Measurements from ENCODE around the gene EP400. TPM values are rescaled to one million over a fixed set of nuclear protein-coding genes. Genes with fewer than 3 reads are reported as not detected.
A peak's percentile ranks its signal among the peaks of the same experiment; 100 is the strongest.

The EP400 gene
- total RNA-seq, 4 donors from 2014 or later, result 12.6 to 28.0 (median 22.8) TPM

DNA sequence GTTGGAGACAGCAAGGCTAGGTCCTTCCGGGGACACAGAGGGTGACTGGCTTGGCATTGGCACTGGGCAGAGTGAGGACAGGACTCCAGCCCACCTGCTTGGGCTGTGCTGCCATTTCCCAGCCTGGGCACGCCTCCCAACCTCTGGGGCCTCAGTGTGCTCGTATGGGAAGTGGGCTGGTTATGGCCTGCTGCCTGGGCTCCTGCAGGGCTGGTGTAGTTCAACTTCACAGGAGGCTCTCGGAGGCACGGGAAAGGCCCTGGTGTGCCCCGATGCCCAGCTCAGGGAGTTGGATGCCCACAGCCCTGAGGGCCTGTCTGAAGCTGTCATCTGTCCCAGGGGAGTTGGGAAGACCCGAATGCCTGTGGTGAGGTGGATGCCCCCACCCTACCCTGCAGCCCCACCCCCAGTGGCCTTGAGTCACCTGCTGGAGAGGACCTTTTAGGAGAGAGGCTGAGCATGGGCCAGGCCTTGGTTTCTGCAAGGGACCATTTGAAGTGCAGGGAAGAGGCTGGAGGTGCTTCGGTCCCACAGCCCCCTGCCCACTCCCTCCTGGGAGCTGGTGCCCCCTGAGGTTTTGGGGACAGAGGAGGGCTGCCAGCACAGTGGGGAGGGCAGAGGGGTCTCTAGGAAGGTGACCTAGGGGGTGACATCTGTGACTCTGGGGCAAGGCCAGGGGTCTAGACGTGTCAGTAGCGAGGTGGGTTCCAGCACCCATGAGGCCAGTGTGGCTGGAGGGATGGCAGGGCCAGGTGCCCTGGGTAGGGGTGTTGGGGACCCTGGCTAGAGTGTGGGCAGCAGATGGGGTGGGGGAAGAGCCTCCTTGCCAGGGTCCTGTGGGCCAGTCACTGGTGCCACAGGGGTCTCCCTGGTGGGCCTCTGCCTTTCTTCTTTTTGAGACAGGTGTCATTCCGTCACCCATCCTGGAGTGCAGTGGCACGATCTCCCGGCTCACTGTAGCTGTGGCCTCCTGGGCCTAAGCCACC is 46.2 kb upstream of the EP400 start:
- H3K27ac ChIP-seq, result peak overlapping the region in 1 of 4 donors; percentile 43
- no peaks in the 10 kb centered on the region for H3K27me3 ChIP-seq
- H3K4me3 ChIP-seq, result no peak overlapping the region
- ATAC-seq, result no peak
- H3K9me3 ChIP-seq, result no peaks in the 10 kb centered on the region
- H3K4me1 ChIP-seq, result peaks cover 0 to 83% (median 40%) of the 10 kb centered on the region in 3 donors
- 93 to 100% methylated on average over 1 to 3 of the region's 13 CpGs for WGBS, 2 donors (ENCODE audit: low coverage in 1 of 2)
- peaks cover 0 to 53% of the 10 kb centered on the region in 2 donors for H3K36me3 ChIP-seq
- TF ChIP-seq, protein P1, sequence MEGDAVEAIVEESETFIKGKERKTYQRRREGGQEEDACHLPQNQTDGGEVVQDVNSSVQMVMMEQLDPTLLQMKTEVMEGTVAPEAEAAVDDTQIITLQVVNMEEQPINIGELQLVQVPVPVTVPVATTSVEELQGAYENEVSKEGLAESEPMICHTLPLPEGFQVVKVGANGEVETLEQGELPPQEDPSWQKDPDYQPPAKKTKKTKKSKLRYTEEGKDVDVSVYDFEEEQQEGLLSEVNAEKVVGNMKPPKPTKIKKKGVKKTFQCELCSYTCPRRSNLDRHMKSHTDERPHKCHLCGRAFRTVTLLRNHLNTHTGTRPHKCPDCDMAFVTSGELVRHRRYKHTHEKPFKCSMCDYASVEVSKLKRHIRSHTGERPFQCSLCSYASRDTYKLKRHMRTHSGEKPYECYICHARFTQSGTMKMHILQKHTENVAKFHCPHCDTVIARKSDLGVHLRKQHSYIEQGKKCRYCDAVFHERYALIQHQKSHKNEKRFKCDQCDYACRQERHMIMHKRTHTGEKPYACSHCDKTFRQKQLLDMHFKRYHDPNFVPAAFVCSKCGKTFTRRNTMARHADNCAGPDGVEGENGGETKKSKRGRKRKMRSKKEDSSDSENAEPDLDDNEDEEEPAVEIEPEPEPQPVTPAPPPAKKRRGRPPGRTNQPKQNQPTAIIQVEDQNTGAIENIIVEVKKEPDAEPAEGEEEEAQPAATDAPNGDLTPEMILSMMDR (IDR thresholded peaks at IDR 0.05), result no peak
- TF ChIP-seq POLR2A (IDR thresholded peaks at IDR 0.05) (no peak), EP300 (IDR thresholded peaks at IDR 0.05) (no peak), POLR2AphosphoS5 (IDR thresholded peaks at IDR 0.05) (no peak)

DNA sequence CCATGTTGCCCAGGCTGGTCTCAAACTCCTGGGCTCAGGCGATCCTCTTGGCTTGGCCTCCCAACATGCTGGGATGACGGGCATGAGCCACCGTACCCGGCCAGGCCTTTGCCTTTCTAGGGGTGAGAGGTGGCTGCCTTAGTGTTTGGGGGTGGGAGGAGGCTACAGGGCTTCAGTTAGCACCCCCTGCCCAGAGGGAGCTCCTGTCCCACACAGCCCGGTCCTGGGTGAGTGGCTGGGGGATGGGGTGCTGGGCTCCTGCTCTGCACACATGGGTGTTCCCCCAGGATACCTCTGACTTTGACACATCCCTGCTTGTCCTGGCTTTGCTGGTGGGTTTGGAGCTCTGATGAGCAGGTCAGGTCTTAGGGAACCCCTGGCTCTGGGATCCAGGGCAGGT is 45.4 kb upstream of the EP400 start:
- Histone ChIP-seq H3K9me3 (no peaks in the 10 kb centered on the region), H3K4me3 (no peak overlapping the region), H3K27ac (no peak overlapping the region), H3K36me3 (peaks cover 0 to 53% of the 10 kb centered on the region in 2 donors), H3K4me1 (peaks cover 0 to 75% (median 40%) of the 10 kb centered on the region in 3 donors), H3K27me3 (no peaks in the 10 kb centered on the region)
- ATAC-seq, result no peak
- no peak for TF ChIP-seq EP300 (IDR thresholded peaks at IDR 0.05)
- TF ChIP-seq, protein P1 (IDR thresholded peaks at IDR 0.05), result no peak
- TF ChIP-seq POLR2A (IDR thresholded peaks at IDR 0.05), result no peak
- TF ChIP-seq POLR2AphosphoS5 (IDR thresholded peaks at IDR 0.05), result no peak
- no CpG with 5 or more reads among the region's 5 CpGs for WGBS, 2 donors (ENCODE audit: low coverage in 1 of 2)

DNA sequence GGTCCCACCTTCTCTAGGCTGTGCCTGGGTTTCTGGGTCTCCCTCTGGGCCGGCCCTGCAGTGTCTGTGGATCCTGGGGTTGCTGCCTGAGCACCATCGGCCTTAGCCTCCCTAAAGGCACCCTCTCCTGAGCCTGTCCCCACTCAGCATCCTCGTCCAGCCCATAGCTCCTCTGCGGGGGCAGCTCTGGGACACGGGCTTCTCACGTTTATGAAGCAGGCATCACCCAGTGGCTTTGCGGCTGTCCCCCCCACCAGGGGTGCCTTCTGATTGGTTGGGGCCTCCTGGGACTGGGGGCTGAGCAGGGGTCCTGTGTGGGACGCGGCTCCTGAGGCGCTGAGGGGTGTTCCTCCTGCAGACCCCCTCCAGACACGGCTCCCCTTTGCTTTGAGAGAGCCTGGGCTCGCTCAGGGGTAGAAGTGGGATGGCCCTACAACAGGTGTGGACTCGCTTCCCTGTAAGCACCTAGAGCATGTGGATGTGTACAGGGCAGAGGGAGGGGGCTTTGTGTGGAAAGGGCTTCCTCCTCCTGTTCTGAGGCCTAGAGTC is 44.6 kb upstream of the EP400 start:
- Histone ChIP-seq H3K4me3 (no peak overlapping the region), H3K4me1 (peaks cover 0 to 67% (median 40%) of the 10 kb centered on the region in 3 donors), H3K27ac (no peak overlapping the region), H3K36me3 (peaks cover 0 to 55% of the 10 kb centered on the region in 2 donors), H3K27me3 (no peaks in the 10 kb centered on the region), H3K9me3 (no peaks in the 10 kb centered on the region)
- 70% methylated on average over 2 of the region's 13 CpGs; no CpG with 5 or more reads in 1 of the 2 donors for WGBS, 2 donors (ENCODE audit: low coverage in 1 of 2)
- TF ChIP-seq POLR2AphosphoS5 (IDR thresholded peaks at IDR 0.05) (no peak), EP300 (IDR thresholded peaks at IDR 0.05) (no peak), POLR2A (IDR thresholded peaks at IDR 0.05) (no peak)
- TF ChIP-seq, protein P1 (IDR thresholded peaks at IDR 0.05), result no peak
- no peak for ATAC-seq

DNA sequence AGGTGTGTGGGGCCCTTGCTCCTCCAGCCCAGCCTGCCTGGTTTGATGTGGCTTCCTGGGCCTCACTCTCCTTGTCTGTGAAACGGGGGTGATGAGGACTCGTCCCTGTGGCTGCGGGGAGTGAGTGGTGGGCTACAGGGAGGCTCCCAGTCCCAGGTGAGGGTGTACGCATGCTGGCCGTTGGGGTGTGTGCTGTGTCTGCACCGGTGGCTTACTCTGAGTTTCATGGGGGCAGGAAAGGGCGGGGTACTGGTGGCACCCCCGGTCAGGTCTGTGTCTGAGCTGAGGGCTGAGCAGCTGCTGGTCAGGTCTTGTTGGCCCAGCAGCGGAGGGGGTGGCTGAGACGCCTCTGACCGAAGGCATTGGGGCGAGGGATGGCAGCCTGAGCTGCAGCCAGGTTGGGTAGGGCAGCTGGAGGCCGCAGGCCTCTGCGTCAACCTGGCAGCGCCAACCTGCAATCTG is 44.1 kb upstream of the EP400 start:
- H3K4me1 ChIP-seq, result peaks cover 0 to 62% (median 36%) of the 10 kb centered on the region in 3 donors
- H3K9me3 ChIP-seq, result no peaks in the 10 kb centered on the region
- no peak overlapping the region for H3K4me3 ChIP-seq
- TF ChIP-seq POLR2A (IDR thresholded peaks at IDR 0.05) (no peak), POLR2AphosphoS5 (IDR thresholded peaks at IDR 0.05) (no peak), EP300 (IDR thresholded peaks at IDR 0.05) (no peak)
- TF ChIP-seq, protein P1 (IDR thresholded peaks at IDR 0.05), result no peak
- no peaks in the 10 kb centered on the region for H3K27me3 ChIP-seq
- no peak for ATAC-seq
- 67% methylated on average over 2 of the region's 15 CpGs; no CpG with 5 or more reads in 1 of the 2 donors for WGBS, 2 donors (ENCODE audit: low coverage in 1 of 2)
- H3K27ac ChIP-seq, result no peak overlapping the region
- H3K36me3 ChIP-seq, result peaks cover 0 to 56% of the 10 kb centered on the region in 2 donors

All from gastroesophageal sphincter (tissue), 4 donors.